HEK293 (cell line): Measurements from ENCODE around the gene INPPL1.

Experiments used
- CTCF ChIA-PET: fragments of 350-600 bp; formaldehyde crosslinking; extraction: SDS; loops from one replicate; lab custom pipeline; 2021; ENCODE audit warnings: antibody characterized with exemption; lab: Yijun Ruan, JAX
- POLR2A ChIA-PET: fragments of 300-600 bp; formaldehyde crosslinking; extraction: SDS; loops from one replicate; lab custom pipeline; 2020; ENCODE audit warnings: antibody characterized with exemption, inconsistent platforms; lab: Yijun Ruan, JAX
- H3K27ac ChIP-seq: fragments of 200-500 bp; sonication (Bioruptor generic); 2 replicates; pipeline ENCODE4 v1.5.1; 2014; ENCODE audit warnings: low read depth, low read length, control low read depth, inconsistent platforms; ENCODE audit errors: extremely low read depth
- H3K36me3 ChIP-seq, 2 experiments: fragments of 200-500 bp in 1 of 2; sonication (Bioruptor generic) in 1 of 2; 1 replicate in 1 of 2; 2 replicates in 1 of 2; pipeline ENCODE4 v1.5.1; 2014 to 2017; ENCODE audit warnings: inconsistent platforms in 2 of 2, low read length in 2 of 2; ENCODE audit not compliant: control insufficient read depth in 2 of 2, insufficient read depth in 1 of 2
- H3K4me1 ChIP-seq: fragments of 200-500 bp; sonication (Bioruptor generic); 2 replicates; pipeline ENCODE4 v1.5.1; 2014; ENCODE audit warnings: mild to moderate bottlenecking, low read length, inconsistent platforms; ENCODE audit not compliant: control insufficient read depth, insufficient read depth
- H3K4me3 ChIP-seq: 2 replicates; pipeline ENCODE4 v1.5.1; 2011; ENCODE audit warnings: low read depth, mild to moderate bottlenecking, control low read depth, low read length, moderate library complexity
- H3K9me3 ChIP-seq: fragments of 200-500 bp; sonication (Bioruptor generic); 2 replicates; pipeline ENCODE4 v1.5.1; 2014; ENCODE audit warnings: low read depth, low read length, inconsistent platforms; ENCODE audit not compliant: control insufficient read depth, insufficient read depth
- TCF7L2 ChIP-seq: IDR thresholded peaks from 2 replicates; pipeline ENCODE4 v1.6.1; 2011; ENCODE audit warnings: low read depth, mild to moderate bottlenecking, inconsistent platforms, low read length, moderate library complexity, borderline replicate concordance
- YY1 ChIP-seq: fragments of 450-650 bp; formaldehyde crosslinking; IDR thresholded peaks from 2 replicates; pipeline ENCODE4 v1.5.1; 2018; ENCODE audit warnings: missing biosample characterization, missing genetic modification characterization
- ZBTB11 ChIP-seq: fragments of 450-650 bp; formaldehyde crosslinking; conservative IDR thresholded peaks from 2 replicates; pipeline ENCODE4 v1.5.1; 2016; ENCODE audit warnings: low read depth, missing biosample characterization, missing genetic modification characterization
- ZNF24 ChIP-seq: fragments of 450-650 bp; formaldehyde crosslinking; IDR thresholded peaks from 2 replicates; pipeline ENCODE4 v1.5.1; 2016; ENCODE audit warnings: missing biosample characterization, missing genetic modification characterization
- ZNF26 ChIP-seq: fragments of 450-650 bp; formaldehyde crosslinking; IDR thresholded peaks from 2 replicates; pipeline ENCODE4 v1.5.1; 2016; ENCODE audit warnings: missing biosample characterization, missing genetic modification characterization
- ZNF311 ChIP-seq: fragments of 450-650 bp; formaldehyde crosslinking; IDR thresholded peaks from 2 replicates; pipeline ENCODE4 v1.5.1; 2017; ENCODE audit warnings: missing biosample characterization, missing genetic modification characterization, borderline replicate concordance
- ZNF362 ChIP-seq: fragments of 450-650 bp; formaldehyde crosslinking; IDR thresholded peaks from 2 replicates; pipeline ENCODE4 v1.5.1; 2016; ENCODE audit warnings: missing biosample characterization, missing genetic modification characterization
- ZNF426 ChIP-seq: fragments of 450-650 bp; formaldehyde crosslinking; IDR thresholded peaks from 2 replicates; pipeline ENCODE4 v1.5.1; 2017; ENCODE audit warnings: missing biosample characterization, missing genetic modification characterization, mild to moderate bottlenecking, inconsistent platforms, moderate library complexity
- ZNF433 ChIP-seq: fragments of 450-650 bp; formaldehyde crosslinking; IDR thresholded peaks from 2 replicates; pipeline ENCODE4 v1.5.1; 2016; ENCODE audit warnings: missing biosample characterization, missing genetic modification characterization, low read depth
- ZNF473 ChIP-seq: fragments of 450-650 bp; formaldehyde crosslinking; IDR thresholded peaks from 2 replicates; pipeline ENCODE4 v1.5.1; 2017; ENCODE audit warnings: missing biosample characterization, missing genetic modification characterization
- ZNF571 ChIP-seq: fragments of 450-650 bp; formaldehyde crosslinking; IDR thresholded peaks from 2 replicates; pipeline ENCODE4 v1.5.0; 2017; ENCODE audit warnings: missing biosample characterization, missing genetic modification characterization
- ZNF600 ChIP-seq: fragments of 450-650 bp; formaldehyde crosslinking; IDR thresholded peaks from 2 replicates; pipeline ENCODE4 v1.5.1; 2016; ENCODE audit warnings: missing biosample characterization, missing genetic modification characterization
- ZNF623 ChIP-seq: fragments of 450-650 bp; formaldehyde crosslinking; IDR thresholded peaks from 2 replicates; pipeline ENCODE4 v1.5.1; 2016; ENCODE audit warnings: missing biosample characterization, missing genetic modification characterization
- ZNF645 ChIP-seq: fragments of 450-650 bp; formaldehyde crosslinking; IDR thresholded peaks from 2 replicates; pipeline ENCODE4; 2016; ENCODE audit warnings: missing biosample characterization, missing genetic modification characterization
- ZNF658 ChIP-seq: fragments of 450-650 bp; formaldehyde crosslinking; IDR thresholded peaks from 2 replicates; pipeline ENCODE4; 2016; ENCODE audit warnings: missing biosample characterization, missing genetic modification characterization
- ZNF76 ChIP-seq: fragments of 450-650 bp; formaldehyde crosslinking; IDR thresholded peaks from 2 replicates; pipeline ENCODE4; 2016; ENCODE audit warnings: low read depth, missing biosample characterization, missing genetic modification characterization, borderline replicate concordance
- ZNF791 ChIP-seq: fragments of 450-650 bp; formaldehyde crosslinking; IDR thresholded peaks from 2 replicates; pipeline ENCODE4 v1.5.1; 2016; ENCODE audit warnings: missing biosample characterization, missing genetic modification characterization
- ZNF837 ChIP-seq: fragments of 450-650 bp; formaldehyde crosslinking; IDR thresholded peaks from 2 replicates; pipeline ENCODE4 v1.5.1; 2016; ENCODE audit warnings: missing biosample characterization, missing genetic modification characterization
- ZSCAN4 ChIP-seq: fragments of 450-650 bp; formaldehyde crosslinking; IDR thresholded peaks from 2 replicates; pipeline ENCODE4 v1.5.1; 2017; ENCODE audit warnings: missing biosample characterization, missing genetic modification characterization

Gene INPPL1

GRCh38 chr11:72229336-72229924 is 4.9 kb downstream of the INPPL1 start:
- Histone ChIP-seq H3K36me3 (peaks cover 0 to 84% of the 10 kb centered on the region in 2 experiments; a peak in 2 of 3 replicates), H3K4me3 (no peak overlapping the region), H3K4me1 (no peaks in the 10 kb centered on the region), H3K9me3 (no peaks in the 10 kb centered on the region), H3K27ac (no peak overlapping the region)
- CTCF ChIA-PET: interaction anchor here (0.6 to 1.1 kb wide), 3 partner anchors 201 to 454 kb away, joined by 3 read pairs; no protein-coding TSS in a partner anchor
- POLR2A ChIA-PET: no interaction called here
- 0 out of 2 replicates have a peak, but pooled peaks have one; percentile 21 for TF ChIP-seq ZNF600 (tag by site-specific recombination)
- no peak for TF ChIP-seq ZNF76 (tag by site-specific recombination)
- TF ChIP-seq ZSCAN4 (tag by site-specific recombination): no peak
- TF ChIP-seq, all 188 proteins: peak for 1

- ChIA-PET CTCF (interaction anchor here (0.6 to 1.1 kb wide), 4 partner anchors 47 to 453 kb away, joined by 3 read pairs; no protein-coding TSS in a partner anchor), POLR2A (interaction anchor here (0.7 kb wide), 1 partner anchor 11 kb away, joined by 3 read pairs; no protein-coding TSS in a partner anchor)
Observed at GRCh38 chr11:72229925-72230763, 5.6 kb downstream of the INPPL1 start.

GRCh38 chr11:72230764-72231365 is 6.3 kb downstream of the INPPL1 start:
- CTCF ChIA-PET: interaction anchor here (0.6 kb wide), 1 partner anchor 48 kb away, joined by 3 read pairs; no protein-coding TSS in a partner anchor
- no peaks in the 10 kb centered on the region for H3K4me1 ChIP-seq
- no peaks in the 10 kb centered on the region for H3K9me3 ChIP-seq
- no peak overlapping the region for H3K27ac ChIP-seq
- peaks cover 0 to 95% of the 10 kb centered on the region in 2 experiments; a peak in 2 of 3 replicates for H3K36me3 ChIP-seq
- POLR2A ChIA-PET: interaction anchor here (0.7 kb wide), 1 partner anchor 10 kb away, joined by 3 read pairs; no protein-coding TSS in a partner anchor
- no peak overlapping the region for H3K4me3 ChIP-seq
- no peak for TF ChIP-seq ZNF26
- no peak for TF ChIP-seq ZNF623 (tag by site-specific recombination)
- no peak for TF ChIP-seq ZNF362
- TF ChIP-seq ZNF426 (tag by site-specific recombination): no peak
- TF ChIP-seq ZNF473 (tag by site-specific recombination): no peak
- no peak for TF ChIP-seq ZNF571 (tag by site-specific recombination)
- no peak for TF ChIP-seq YY1 (tag by site-specific recombination)
- TF ChIP-seq ZNF433 (tag by site-specific recombination): no peak
- no peak for TF ChIP-seq ZNF658 (tag by site-specific recombination)
- TF ChIP-seq ZBTB11 (tag by site-specific recombination): no peak
- TF ChIP-seq ZNF645 (tag by site-specific recombination): no peak
- no peak for TF ChIP-seq ZNF24 (tag by site-specific recombination)

More at GRCh38 chr11:72229925-72230763, 5.6 kb downstream of the INPPL1 start:
- Histone ChIP-seq H3K4me1 (no peaks in the 10 kb centered on the region), H3K4me3 (no peak overlapping the region), H3K36me3 (peaks cover 0 to 91% of the 10 kb centered on the region in 2 experiments; a peak in 2 of 3 replicates), H3K9me3 (no peaks in the 10 kb centered on the region), H3K27ac (no peak overlapping the region)
- TF ChIP-seq TCF7L2 (no peak), ZNF311 (tag by site-specific recombination) (no peak), ZNF791 (no peak), ZNF837 (tag by site-specific recombination) (no peak)
